H7 (cell line): ENCODE measurements around the gene RALGAPB. TPM values are rescaled to one million over a fixed set of nuclear protein-coding genes. Genes with fewer than 3 reads are reported as not detected.
A peak's percentile ranks its signal among the peaks of the same experiment; 100 is the strongest.
"Not testable (repeated sequence)": the region's sequence is repeated elsewhere in the genome, so short reads cannot be mapped to it uniquely, and the experiment has no call there.

Experiments
- DNase-seq: peaks from one replicate; pipeline ENCODE4 v3.0.0; 2012
- H3K27me3 ChIP-seq: 2 replicates; pipeline ENCODE4 v1.6.0; 2011; ENCODE audit warnings: mild to moderate bottlenecking, low read length; ENCODE audit not compliant: control insufficient read depth, insufficient read depth
- H3K36me3 ChIP-seq: replicated peaks from 2 replicates; pipeline ENCODE4 v1.5.1; 2011; ENCODE audit warnings: low read length; ENCODE audit not compliant: control insufficient read depth, insufficient read depth
- H3K4me3 ChIP-seq: 2 replicates; pipeline ENCODE4 v1.5.1; 2011; ENCODE audit warnings: low read depth, mild to moderate bottlenecking, control low read depth, low read length, moderate library complexity; ENCODE audit not compliant: insufficient read depth
- total RNA-seq: library from RNA; depleted of rRNA; stranded (reverse); fragments of >200 nt; shearing (Covaris generic); gene quantifications from 2 replicates; pipeline ENCODE4 v1.2.3, GENCODE V29; 2014

Gene RALGAPB
- total RNA-seq, 1 experiment from 2014 or later = 17.5 TPM

DNA sequence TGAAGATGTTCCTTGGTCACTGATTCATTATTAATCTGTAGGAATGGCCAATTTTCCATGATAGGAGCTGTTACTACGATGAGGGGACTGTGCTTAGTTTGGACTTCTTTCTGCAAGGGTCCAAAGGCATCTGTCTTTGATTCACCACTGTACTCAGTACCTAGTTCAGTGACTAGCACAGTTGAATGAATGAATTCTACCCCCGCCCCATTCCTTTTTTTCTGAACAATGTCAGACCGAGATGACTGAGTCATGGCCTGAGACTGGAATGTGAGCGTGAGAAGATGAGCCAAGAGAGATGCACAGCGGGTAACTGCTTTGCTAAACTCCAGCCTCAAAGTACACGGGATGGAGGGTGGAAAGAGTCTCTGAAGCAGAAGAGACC lies 37.1 kb upstream of the RALGAPB start:
- Histone ChIP-seq H3K27me3 (no peaks in the 10 kb centered on the region), H3K36me3 (peaks cover 32% of the 10 kb centered on the region), H3K4me3 (no peak overlapping the region)
- DNase-seq = no peak

DNA sequence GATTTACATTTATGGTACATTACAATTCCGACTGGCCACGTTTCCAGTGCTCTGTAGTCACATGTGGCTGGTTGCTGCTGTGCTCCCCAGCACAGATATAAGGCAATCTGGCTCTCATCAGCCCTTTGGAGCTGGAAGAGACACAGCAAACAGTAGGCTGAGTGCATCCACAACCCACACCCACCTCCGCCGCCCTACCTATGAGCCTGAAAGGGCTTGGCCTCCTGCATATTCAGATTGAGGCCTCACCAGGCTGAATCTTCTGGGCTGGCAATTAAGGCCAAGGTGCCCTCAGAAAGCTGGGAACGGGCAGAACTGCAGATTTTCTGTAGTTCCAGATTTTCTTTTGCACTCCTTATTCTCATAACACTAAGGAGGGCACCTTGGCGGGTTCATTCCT lies 34.8 kb upstream of the RALGAPB start:
- Histone ChIP-seq H3K27me3 (no peaks in the 10 kb centered on the region), H3K4me3 (no peak overlapping the region), H3K36me3 (peaks cover 10% of the 10 kb centered on the region)
- DNase-seq = no peak

DNA sequence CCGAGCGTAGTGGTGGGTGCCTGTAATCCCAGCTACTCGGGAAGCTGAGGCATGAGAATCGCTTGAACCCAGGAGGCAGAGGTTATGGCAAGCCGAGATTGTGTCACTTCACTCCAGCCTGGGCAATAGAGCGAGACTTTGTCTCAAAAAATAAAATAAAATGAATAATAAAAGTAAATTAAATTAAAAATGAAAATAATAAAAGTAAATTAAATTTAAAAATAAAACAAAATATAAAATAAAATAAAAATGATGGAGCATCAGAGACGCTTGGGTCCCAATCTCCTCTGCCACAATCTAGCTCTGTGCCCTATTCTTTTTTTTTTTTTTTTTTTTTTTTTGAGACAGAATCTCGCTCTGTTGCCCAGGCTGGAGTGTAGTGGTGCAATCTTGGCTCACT lies 31.5 kb upstream of the RALGAPB start:
- H3K27me3 ChIP-seq, H3K4me3 ChIP-seq: not testable (repeated sequence)

DNA sequence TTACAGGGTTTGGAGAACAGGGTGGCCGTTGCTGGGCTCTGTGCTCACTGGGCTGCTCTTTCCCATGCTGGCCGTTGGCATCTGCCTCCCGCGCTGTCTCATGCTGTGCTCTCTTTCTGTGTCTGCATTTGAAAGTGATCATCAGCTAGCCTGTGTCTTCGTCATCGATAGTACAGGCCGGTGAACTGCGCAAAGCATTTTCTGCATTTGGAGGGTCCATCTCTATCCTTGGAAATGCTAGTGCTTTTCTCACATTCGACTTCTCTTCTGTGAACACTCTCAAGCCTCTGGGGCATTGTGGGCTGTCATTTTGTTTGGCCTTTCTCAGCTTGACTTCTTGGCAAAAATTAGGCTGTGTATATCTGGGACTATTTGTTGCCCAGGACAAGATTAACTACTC lies 30.7 kb upstream of the RALGAPB start:
- no peak for DNase-seq
- Histone ChIP-seq H3K4me3 (no peak overlapping the region), H3K36me3 (no peaks in the 10 kb centered on the region), H3K27me3 (no peaks in the 10 kb centered on the region)

More for the DNA sequence above, 31.5 kb upstream of the RALGAPB start:
- H3K36me3 ChIP-seq, DNase-seq: not testable (repeated sequence)

DNA sequence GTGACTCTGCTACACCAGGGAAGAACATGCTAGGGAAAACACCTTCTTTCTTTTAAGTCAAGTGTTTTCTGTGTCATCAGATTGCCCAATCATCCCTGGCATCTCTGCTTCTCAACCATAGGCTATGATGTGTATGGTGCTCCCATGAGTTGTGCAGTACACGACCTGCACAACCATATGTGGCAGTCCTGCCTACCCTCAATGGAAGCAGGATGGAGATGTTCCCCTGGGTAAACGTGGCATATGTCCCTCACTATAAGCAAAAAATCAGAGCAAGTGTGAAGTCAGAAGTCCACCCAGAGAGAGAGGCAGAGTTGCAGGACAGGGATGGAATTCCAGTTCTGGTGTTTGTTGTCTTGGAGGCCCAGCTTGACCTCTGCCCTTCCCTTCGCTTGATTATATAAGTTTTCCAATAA lies 27.3 kb upstream of the RALGAPB start:
- Histone ChIP-seq H3K36me3 (peaks cover 8% of the 10 kb centered on the region), H3K27me3 (no peaks in the 10 kb centered on the region), H3K4me3 (no peak overlapping the region)
- no peak for DNase-seq

DNA sequence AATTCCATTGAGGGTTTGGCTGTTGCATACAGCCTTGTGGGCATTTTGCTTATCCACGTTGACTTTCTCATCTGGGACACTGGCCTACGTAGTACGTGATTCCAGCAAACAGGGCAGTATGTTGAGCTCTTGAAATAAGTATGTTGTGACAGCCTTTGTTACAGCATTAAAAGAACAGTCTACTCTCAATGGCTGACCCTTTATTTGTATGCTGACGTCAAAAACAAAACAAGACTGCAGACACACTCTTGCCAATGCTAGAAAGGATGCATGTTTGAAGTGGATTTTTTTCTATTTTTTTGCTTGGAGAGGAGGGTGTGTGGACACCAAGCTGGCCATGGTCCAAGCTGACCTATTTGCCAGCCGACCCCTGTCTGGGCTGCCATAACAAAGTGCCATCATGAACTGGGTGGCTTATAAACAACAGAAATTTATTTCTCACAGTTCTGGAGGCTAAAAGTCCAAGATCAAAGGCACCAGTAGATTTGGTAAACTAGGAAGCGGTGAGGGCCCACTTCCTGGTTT lies 26.7 kb upstream of the RALGAPB start:
- DNase-seq = no peak
- H3K4me3 ChIP-seq = no peak overlapping the region
- H3K27me3 ChIP-seq = no peaks in the 10 kb centered on the region
- peaks cover 9% of the 10 kb centered on the region for H3K36me3 ChIP-seq

DNA sequence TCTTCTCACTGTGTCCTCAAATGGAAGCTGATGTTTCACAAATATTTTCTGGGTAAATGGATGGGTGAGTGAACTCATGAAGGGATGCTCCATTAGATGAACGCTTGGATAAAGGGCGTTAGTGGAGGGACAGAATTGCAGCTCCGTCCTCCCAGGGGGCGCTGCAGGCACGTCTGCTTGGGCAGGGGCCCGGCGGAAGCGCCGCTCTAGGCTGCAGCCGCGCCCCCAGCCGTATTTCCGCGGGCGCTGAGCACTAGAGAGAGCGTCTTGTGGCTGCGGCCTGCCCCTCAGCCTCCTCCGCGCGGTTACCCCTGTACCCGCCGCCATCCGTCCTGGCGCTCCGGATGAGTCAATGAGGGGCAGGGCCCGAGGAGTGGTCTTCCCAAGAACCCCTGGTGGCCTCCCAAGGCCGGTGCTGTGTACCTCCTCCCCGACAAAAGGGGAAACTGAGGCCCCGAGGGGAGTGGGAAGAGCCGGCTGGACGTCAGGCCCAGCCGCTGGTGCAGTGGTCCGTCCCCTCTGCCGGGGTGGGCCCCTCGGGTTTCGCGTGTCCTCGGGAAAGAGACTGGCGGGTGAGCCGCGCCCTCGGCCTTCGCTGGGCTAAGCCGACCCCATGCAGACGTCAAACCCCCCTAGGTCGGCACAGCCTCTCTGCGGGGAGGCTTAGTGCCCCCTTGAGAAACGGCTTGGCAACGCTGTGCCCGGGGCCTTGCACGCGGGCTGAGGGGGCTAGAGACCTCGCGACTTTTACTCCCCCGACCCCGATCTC lies 26.0 kb upstream of the RALGAPB start:
- DNase-seq = peak; percentile 91
- no peaks in the 10 kb centered on the region for H3K27me3 ChIP-seq
- peaks cover 9% of the 10 kb centered on the region for H3K36me3 ChIP-seq
- peak overlapping the region; percentile 91 for H3K4me3 ChIP-seq

DNA sequence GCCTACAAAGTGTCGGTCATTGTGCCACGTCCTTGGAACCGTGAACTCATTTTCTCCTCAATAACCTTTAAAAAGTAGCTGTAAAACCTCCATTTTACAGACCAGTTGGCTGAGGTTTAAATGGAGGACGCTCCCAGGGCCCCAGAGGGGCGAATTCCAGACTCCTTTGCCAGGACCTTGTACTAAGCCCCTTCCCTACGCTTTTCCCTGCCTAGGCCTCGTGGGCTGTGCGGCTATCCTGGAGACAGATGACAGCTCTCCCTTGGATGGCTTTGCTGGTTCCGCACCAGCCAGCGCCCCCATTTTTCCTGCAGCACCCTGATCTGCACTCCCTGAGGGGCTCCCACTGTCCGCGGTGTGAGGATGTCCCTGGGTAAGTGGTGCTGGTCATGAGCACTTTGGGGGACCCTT lies 25.4 kb upstream of the RALGAPB start:
- no peak for DNase-seq
- Histone ChIP-seq H3K27me3 (no peaks in the 10 kb centered on the region), H3K4me3 (peak overlapping the region; percentile 91), H3K36me3 (peaks cover 9% of the 10 kb centered on the region)

DNA sequence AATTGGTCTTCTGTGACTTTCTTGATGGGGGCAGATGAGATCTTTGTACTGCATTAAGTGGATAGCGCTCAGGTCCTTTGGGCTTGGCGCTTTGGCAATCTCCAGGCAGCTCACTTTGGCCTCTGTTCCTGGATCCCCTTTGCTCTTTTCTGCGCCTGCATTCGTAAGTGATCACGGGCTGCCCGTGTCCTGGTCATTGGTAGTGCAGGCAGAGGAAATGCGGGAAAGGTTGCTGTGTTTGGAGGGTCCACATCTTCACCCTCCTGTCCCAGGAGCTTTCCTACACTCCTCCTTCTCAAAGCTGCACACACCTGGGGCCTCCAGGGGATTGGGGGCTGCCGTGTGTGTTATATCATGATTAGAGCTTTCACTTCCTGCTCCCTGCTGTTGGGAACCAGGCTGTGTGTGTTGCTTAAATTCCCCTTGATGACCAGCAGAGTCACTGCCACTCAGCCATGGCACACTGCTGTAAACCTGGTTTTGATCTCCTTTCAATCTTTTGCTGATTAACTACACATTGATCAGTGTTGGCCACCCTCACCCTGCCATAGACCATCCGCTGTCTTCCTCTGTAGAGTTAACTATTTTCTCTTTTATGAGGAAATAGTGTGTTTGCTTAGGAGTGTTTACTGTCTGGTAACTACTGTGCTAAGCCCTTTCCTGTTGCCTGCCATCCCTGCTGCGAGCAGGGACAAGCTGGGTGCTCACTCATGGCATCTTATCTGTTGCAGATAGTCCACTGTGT lies 24.5 kb upstream of the RALGAPB start:
- DNase-seq = no peak
- Histone ChIP-seq H3K4me3 (no peak overlapping the region), H3K27me3 (no peaks in the 10 kb centered on the region), H3K36me3 (peaks cover 9% of the 10 kb centered on the region)

DNA sequence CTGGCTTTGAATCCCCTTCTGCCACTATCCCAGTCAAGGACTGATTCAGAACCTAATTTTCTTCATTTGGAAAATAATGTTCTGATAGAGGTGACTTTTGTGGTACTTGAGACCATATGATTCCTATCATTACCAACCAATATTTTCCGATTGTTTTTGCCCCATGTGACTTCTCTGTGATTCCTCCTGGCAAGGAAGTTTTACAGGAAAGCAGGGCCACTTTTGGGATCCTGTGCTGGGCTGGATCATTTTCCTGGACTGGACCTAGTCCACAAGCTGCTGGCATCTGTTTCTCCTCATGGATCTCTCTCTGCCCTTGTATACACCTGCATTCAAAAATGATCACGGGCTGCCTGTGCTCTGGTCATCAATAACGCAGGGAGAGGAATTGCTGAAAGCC lies 23.6 kb upstream of the RALGAPB start:
- H3K27me3 ChIP-seq = no peaks in the 10 kb centered on the region
- peaks cover 9% of the 10 kb centered on the region for H3K36me3 ChIP-seq
- no peak overlapping the region for H3K4me3 ChIP-seq
- DNase-seq = no peak

DNA sequence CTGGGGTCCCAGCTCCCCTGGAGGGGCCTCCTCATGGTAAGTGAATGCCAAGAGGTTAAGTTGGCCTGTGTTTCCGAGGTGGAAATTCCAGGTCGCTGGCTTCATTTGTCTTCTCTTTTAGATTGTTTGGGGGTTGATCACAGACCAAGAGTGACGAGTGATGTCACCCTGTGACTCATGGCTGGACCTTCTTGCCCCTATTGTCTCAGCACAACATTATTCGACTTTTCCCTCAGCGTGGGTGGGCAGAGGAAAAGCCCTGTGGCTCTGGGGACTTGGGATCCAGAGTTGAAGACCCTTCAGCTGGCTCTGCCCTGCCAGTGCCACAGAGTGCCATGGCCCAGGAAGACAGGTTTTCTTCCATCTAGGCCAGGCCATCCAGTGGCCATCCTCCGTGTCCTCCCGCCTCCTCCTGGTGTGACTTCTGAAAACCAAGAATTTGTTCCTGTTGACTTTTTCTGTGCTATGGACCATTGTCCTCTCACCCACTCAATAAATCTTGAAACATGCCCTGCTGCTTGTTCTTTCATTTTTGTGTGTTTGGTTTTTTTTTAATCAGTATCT lies 22.1 kb upstream of the RALGAPB start:
- DNase-seq = no peak

DNA sequence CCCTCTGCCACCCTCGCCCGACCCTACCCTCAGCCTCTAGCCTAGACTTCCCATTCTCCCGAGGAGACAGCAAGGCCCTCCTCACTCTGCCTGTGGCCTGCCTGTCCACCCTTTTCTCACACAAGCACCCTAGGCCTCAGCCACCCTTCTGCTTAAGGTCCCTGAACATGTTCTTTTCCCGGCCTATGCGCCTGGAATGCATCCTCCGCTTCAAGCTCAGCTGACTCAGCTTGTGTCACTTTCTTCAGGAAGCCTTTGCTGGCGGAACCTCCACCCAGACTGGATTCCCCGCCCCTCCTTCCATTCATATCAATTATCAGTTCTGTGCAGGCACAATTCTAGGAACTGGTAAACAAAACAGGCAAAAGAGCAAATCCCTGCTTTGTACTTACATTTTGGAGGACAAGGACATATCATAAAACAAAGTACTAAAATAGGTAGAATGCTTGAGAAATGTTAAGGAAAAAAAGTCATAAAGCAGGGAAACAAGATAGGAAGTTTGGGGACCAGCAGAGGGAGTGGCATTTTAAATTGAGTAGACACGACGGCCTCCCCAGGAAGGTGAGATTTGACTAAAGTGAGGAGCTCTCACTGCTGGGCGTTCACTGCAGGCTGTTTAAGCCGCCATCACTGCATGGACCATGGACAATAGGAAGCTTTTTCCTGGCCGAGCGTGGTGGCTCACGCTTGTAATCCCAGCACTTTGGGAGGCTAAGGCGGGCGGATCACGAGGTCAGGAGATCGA lies 19.6 kb upstream of the RALGAPB start:
- DNase-seq = no peak
- no peaks in the 10 kb centered on the region for H3K27me3 ChIP-seq
- peaks cover 9% of the 10 kb centered on the region for H3K36me3 ChIP-seq
- no peak overlapping the region for H3K4me3 ChIP-seq

More for the DNA sequence above, 22.1 kb upstream of the RALGAPB start:
- H3K36me3 ChIP-seq = peaks cover 9% of the 10 kb centered on the region
- H3K4me3 ChIP-seq = no peak overlapping the region
- H3K27me3 ChIP-seq = no peaks in the 10 kb centered on the region

DNA sequence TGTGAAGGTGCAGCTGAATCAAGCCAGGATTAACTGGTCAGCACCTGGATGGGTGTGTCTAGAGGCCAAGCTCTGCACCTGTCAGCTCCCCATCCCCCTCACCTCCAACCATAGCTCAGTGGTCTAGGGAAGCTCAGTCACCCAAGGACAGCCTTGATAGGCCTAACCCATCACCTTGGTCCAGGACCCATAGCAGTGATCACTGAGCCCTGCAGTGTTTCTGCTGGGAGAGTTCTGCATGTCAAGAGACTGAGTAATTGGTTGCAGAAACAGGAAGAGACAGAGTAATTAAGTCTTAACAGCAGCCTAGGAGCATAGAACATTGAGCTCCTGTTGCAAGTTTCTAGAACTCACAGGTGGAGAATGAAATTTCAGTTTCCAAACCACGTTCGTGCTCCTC lies 18.7 kb upstream of the RALGAPB start:
- H3K36me3 ChIP-seq = peaks cover 5% of the 10 kb centered on the region
- H3K27me3 ChIP-seq = no peaks in the 10 kb centered on the region
- no peak overlapping the region for H3K4me3 ChIP-seq
- DNase-seq = no peak
